Transverse colon (tissue), 4 donors: ENCODE data around the gene PPP1R27. TPM values are rescaled to one million over a fixed set of nuclear protein-coding genes. Genes with fewer than 3 reads are reported as not detected.

Experiments used
- DNase-seq: peaks from one replicate; pipeline ENCODE4 v3.0.0-alpha.2; 2019
- H3K27ac ChIP-seq, 4 donors: fragments of 200-600 bp; sonication (generic); 2 replicates each; pipeline ENCODE4 v1.5.1; 2016 to 2018; ENCODE audit warnings: inconsistent platforms in 4 of 4
- H3K27me3 ChIP-seq: fragments of 200-600 bp; sonication (generic); 2 replicates; pipeline ENCODE4 v1.5.1; 2017; ENCODE audit warnings: inconsistent platforms
- H3K36me3 ChIP-seq, 4 donors: fragments of 200-600 bp; sonication (generic); 2 replicates each; pipeline ENCODE4 v1.5.1; 2017 to 2019; ENCODE audit warnings: inconsistent platforms in 4 of 4
- H3K4me1 ChIP-seq, 4 donors: fragments of 200-600 bp; sonication (generic); 2 replicates each; pipeline ENCODE4 v1.5.1; 2017 to 2020; ENCODE audit warnings: inconsistent platforms in 4 of 4
- H3K4me3 ChIP-seq, 4 donors: fragments of 200-600 bp; sonication (generic); 1 replicate in 1 of 4; 2 replicates in 3 of 4; pipeline versions ENCODE4 v1.5.1 to v1.6.1; 2017 to 2019; ENCODE audit warnings: inconsistent platforms in 4 of 4
- H3K9me3 ChIP-seq, 2 donors: fragments of 200-600 bp; sonication (generic); 2 replicates each; pipeline ENCODE4 v1.5.1; 2017 to 2019; ENCODE audit warnings: inconsistent platforms in 2 of 2
- CTCF ChIP-seq, 5 experiments: fragments of 200-600 bp in 3 of 5; fragments of 450-650 bp in 2 of 5; sonication (generic) in 3 of 5; IDR thresholded peaks; 1 replicate in 2 of 5; 2 replicates in 3 of 5; pipeline ENCODE4 v1.5.1; 2016 to 2017; ENCODE audit warnings: antibody characterized with exemption in 5 of 5, inconsistent platforms in 3 of 5, mild to moderate bottlenecking in 2 of 5, moderate library complexity in 1 of 5
- EP300 ChIP-seq: sonication (generic); formaldehyde crosslinking; IDR thresholded peaks from one replicate; pipeline ENCODE4 v1.6.1; 2017; ENCODE audit warnings: antibody characterized with exemption, low read depth
- POLR2A ChIP-seq: fragments of 450-650 bp; IDR thresholded peaks from one replicate; pipeline ENCODE4 v1.6.1; 2016; ENCODE audit warnings: antibody characterized with exemption, mild to moderate bottlenecking, moderate library complexity
- POLR2AphosphoS5 ChIP-seq, 3 donors: sonication (generic); formaldehyde crosslinking; IDR thresholded peaks; one replicate each; pipeline ENCODE4 v1.6.1; 2016; ENCODE audit warnings: antibody characterized with exemption in 3 of 3
- WGBS, 2 donors: methylation state at CpG; one replicate each; pipeline ENCODE4 v1.1.5; 2018; ENCODE audit warnings: low coverage in 1 of 2; 5-methylcytosine and 5-hydroxymethylcytosine counted together
- in situ Hi-C, 4 donors: fragments of 200-750 bp; cut with MboI; loops; one replicate each; pipeline versions ENCODE4 v1.15.0 to v1.15.1; 2017; ENCODE audit warnings: low sequenced_read_pairs in 3 of 4, low pct_ligation_motif_present in 1 of 4, low pct_unique_long_range_greater_than_20kb in 1 of 4
- intact Hi-C: fragments of 100-400 bp; cut with DNase I; formaldehyde crosslinking; loops from one replicate; pipeline ENCODE4 v1.15.1; 2023; ENCODE audit warnings: low total_unique reads
- total RNA-seq, 4 donors: library from RNA; depleted of rRNA; stranded (reverse); fragments of >200 nt; gene quantifications; one replicate each; pipeline ENCODE4 v1.1.0, GENCODE V29; 2016

The PPP1R27 gene
- total RNA-seq, 4 donors from 2014 or later: 0.68 TPM; not detected in 3

- H3K4me3 ChIP-seq: no peak overlapping the region
- no peaks in the 10 kb centered on the region for H3K27me3 ChIP-seq
- peak overlapping the region; percentile 96 to 100 (median 98) for H3K27ac ChIP-seq
- 50% methylated on average over 18 of the region's 18 CpGs; no CpG with 5 or more reads in 1 of the 2 donors for WGBS, 2 donors
- no peaks in the 10 kb centered on the region for H3K9me3 ChIP-seq
- intact Hi-C loops: no loop called here
- DNase-seq: peak; percentile 96
- TF ChIP-seq CTCF (IDR thresholded peaks at IDR 0.05) (no peak), POLR2AphosphoS5 (IDR thresholded peaks at IDR 0.05) (peak; percentile 80 to 88 (median 88)), EP300 (no peak), POLR2A (peak; percentile 81)
- H3K4me1 ChIP-seq: peaks cover 45 to 89% (median 73%) of the 10 kb centered on the region in 4 donors
- peaks cover 0 to 4% (median 0%) of the 10 kb centered on the region in 4 donors for H3K36me3 ChIP-seq
- in situ Hi-C loops: no loop called here
These were observed 31.0 kb upstream of the PPP1R27 start for GRCh38 chr17:81865733-81866439.

- intact Hi-C loops: no loop called here
- in situ Hi-C loops: no loop called here
- peak overlapping the region; percentile 96 to 100 (median 98) for H3K27ac ChIP-seq
- H3K4me1 ChIP-seq: peaks cover 45 to 87% (median 73%) of the 10 kb centered on the region in 4 donors
- H3K4me3 ChIP-seq: no peak overlapping the region
- peaks cover 0 to 4% (median 0%) of the 10 kb centered on the region in 4 donors for H3K36me3 ChIP-seq
- H3K9me3 ChIP-seq: no peaks in the 10 kb centered on the region
- 79 to 83% methylated on average over 4 to 8 of the region's 8 CpGs for WGBS, 2 donors
- no peaks in the 10 kb centered on the region for H3K27me3 ChIP-seq
- no peak for DNase-seq
- no peak for TF ChIP-seq CTCF (IDR thresholded peaks at IDR 0.05)
- TF ChIP-seq POLR2AphosphoS5 (IDR thresholded peaks at IDR 0.05): no peak
- TF ChIP-seq EP300: no peak
- TF ChIP-seq POLR2A: no peak
These were observed 30.5 kb upstream of the PPP1R27 start for GRCh38 chr17:81865358-81865732.

- DNase-seq: no peak
- Histone ChIP-seq H3K36me3 (peaks cover 0 to 4% (median 0%) of the 10 kb centered on the region in 4 donors), H3K9me3 (no peaks in the 10 kb centered on the region), H3K4me3 (no peak overlapping the region), H3K27ac (peak overlapping the region; percentile 2 to 100 (median 98)), H3K27me3 (no peaks in the 10 kb centered on the region), H3K4me1 (peaks cover 37 to 80% (median 66%) of the 10 kb centered on the region in 4 donors)
- intact Hi-C loops: no loop called here
- in situ Hi-C loops: no loop called here
- WGBS, 2 donors: 58 to 75% methylated on average over 2 to 9 of the region's 9 CpGs
- TF ChIP-seq POLR2A (no peak), POLR2AphosphoS5 (IDR thresholded peaks at IDR 0.05) (no peak), CTCF (IDR thresholded peaks at IDR 0.05) (no peak), EP300 (no peak)
These were observed 29.3 kb upstream of the PPP1R27 start for GRCh38 chr17:81863833-81864768.

- Histone ChIP-seq H3K27ac (peak overlapping the region in 3 of 4 donors; percentile 2 to 97 (median 96)), H3K4me3 (no peak overlapping the region), H3K4me1 (peaks cover 37 to 80% (median 66%) of the 10 kb centered on the region in 4 donors), H3K36me3 (peaks cover 0 to under 1% (median 0%) of the 10 kb centered on the region in 4 donors), H3K27me3 (no peaks in the 10 kb centered on the region), H3K9me3 (no peaks in the 10 kb centered on the region)
- DNase-seq: no peak
- 0 to 72% methylated on average over 1 to 6 of the region's 6 CpGs for WGBS, 2 donors
- intact Hi-C loops: no loop called here
- TF ChIP-seq POLR2A: no peak
- no peak for TF ChIP-seq EP300
- no peak for TF ChIP-seq POLR2AphosphoS5 (IDR thresholded peaks at IDR 0.05)
- no peak for TF ChIP-seq CTCF (IDR thresholded peaks at IDR 0.05)
- in situ Hi-C loops: no loop called here
These were observed 28.3 kb upstream of the PPP1R27 start for GRCh38 chr17:81863123-81863675.
